ENCODE results near the gene GET4. TPM values are rescaled to one million over a fixed set of nuclear protein-coding genes. Genes with fewer than 3 reads are reported as not detected.
"Not testable (repeated sequence)": the region's sequence is repeated elsewhere in the genome, so short reads cannot be mapped to it uniquely, and the experiment has no call there.

GET4 gene
- total RNA-seq, 1 donor from 2014 or later = 21.6 TPM

DNA sequence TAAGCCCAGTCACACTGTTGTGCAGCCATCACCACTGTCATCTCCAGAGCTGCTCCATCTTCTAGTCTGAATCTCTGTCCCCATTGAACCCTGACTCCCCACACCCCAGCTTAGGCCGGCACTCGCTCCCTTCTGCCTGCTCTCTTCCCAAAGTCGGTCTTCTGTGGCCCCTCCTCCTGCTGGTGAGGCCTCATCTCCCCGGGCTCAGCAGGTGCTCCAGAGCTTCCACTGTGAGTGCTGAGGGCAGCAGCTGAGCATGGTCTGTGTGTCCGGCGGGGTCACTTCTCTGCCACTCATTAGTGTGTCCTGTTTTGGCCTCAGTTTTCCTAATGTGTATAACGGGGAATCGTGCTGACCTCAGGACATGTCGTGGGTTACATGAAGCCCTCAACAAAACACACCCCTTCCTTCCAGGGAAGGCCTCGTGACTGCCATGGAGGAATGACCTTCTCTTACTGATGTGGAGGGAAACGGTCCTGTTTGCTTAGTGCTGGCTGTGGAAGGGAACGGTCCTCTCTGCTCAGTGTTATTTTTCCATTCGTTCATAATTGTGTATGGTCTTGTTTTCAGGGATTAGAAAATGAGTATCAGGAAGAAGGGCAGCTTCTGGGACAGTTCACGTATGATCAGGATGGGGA, 4.3 kb upstream of the GET4 start:
- ATAC-seq = no peak

DNA sequence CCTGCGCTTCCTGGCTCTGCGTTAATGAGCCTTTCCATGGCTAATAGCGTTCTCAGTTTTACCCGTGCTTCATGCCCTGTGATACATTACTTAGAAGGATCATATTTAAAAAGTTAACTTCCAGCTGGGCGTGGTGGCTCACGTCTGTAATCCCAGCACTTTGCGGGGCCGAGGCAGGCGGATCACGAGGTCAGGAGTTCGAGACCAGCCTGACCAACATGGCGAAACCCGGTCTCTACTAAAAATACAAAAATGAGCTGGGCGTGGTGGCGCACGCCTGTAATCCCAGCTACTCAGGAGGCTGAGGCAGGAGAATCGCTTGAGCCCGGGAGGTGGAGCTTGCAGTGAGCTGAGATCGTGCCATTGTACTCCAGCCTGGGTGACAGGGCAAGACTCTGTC, 3.7 kb upstream of the GET4 start:
- not testable (repeated sequence) for ATAC-seq

DNA sequence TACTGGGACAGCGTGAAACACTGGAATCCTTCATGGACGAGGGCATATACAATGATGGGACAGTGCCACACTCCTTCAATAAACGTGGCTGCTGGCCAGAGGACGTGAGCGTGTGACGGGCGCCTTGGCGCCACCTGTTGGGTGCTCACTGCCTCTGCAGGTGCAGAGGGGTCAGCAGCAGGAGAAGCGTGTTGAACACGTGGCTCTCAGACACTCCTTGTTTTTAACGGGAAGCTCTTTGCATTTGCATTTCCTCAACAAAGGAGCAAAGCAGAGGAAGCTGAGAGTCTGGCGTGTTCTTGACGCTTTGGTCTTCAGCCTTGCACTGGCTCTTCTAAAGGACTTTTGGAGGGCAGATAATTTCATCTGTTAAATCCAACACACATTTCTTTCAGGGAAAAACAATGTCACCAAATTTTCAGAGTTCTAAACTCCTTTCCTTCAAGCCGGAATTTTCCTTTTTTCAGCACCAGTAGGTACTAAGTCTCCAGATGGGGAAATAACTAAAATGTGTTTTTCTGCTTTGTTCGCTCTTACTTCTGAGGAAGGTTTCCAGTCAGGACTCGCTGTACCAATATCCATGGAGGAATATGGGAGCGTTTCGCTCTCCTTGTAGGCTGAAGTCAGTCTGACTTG, 2.9 kb upstream of the GET4 start:
- ATAC-seq = peak; percentile 69

DNA sequence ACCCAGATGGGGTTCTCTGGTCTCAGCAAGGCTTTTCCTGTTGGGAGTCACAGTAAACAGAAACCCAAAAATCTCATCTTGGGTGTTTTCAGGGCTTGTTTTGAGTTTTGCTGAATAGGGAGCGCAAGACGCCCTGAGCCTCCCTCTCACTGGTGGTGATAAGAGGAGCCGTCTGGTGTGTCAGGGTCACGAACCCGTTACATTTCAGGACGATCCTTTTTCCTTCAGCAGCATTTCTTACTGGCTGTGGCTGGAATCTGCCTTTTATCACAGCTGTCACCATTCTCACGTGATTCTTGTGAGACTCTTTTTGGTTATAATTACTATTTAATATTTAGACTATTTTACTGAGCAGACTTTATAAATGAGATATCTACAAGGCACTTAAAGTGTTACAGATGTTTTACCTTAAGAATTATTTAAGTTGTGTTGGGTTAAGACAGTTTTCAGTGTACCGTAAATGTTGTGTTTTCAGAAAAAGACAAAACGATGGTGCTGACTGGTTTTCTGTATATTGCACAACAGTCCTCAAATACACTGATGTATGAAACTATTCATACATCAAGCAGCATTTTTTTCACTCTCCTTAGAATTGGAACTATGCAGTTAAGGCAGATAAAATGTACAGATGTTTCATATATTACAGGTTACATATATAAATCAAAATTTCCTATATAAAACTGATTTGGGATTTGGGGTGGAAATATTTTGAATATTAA, 2.2 kb upstream of the GET4 start:
- no peak for ATAC-seq

DNA sequence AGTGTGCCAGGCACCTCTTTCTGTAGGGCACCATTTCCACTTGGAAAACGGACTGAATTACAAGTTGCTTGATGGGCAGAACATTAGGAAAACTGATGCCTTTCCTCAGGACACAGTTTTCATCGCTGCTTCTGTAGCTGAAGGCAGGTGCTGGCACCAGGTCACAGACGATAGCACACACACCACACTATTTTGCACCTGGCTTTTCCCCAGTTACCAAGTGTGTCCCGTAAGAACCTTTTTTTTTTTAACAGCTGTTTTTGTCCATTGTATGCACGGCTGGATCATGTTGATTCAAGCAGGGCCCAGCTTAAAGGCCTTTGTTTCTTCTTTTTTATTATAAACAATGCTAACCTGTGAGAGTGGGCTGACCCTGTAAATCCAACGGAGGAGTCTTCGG, 1.3 kb upstream of the GET4 start:
- no peak for ATAC-seq

DNA sequence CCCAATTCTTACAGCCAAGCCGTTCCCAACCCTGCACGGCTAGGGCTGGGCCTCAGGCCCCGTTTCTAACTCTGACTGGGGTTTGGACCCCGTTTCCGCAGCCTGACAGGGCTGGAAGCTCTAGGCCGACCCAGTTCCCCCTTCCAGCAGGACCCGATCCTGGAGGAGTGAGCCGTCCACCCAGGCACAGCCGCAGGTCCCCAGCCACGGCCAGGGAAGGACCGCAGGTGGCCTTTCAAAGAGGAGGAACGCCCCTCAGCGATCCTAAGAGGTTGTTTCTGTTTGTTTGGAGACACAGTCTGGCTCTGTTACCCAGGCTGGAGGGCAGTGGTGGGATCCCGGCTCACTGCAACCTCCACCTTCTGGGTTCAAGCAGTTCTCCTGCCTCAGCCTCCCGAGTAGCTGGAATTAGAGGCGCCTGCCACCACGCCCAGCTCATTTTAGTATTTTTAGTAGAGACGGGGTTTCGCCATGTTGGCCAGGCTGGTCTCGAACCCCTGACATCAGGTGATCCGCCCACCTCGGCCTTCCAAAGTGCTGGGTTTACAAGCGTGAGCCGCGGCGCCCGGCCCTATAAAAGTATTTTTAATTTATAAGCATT, 778 bp upstream of the GET4 start:
- no peak for ATAC-seq

DNA sequence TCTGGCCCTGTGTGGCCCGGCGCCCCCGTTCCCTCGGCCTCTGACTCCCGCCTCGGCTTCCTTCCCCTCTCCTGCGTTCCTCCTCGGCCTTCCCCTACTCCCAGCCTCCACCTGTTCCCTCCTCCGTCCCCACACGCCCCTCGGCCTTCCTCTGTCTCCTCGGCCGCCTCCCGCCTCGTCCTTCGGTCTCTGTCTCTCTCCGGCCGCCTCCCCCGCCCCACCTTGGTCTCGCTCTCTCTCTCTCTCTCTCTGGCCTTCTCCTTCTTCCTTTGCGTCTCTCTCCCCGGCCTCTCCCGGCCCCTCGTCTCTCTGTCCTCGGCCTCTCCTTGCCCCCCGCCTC, 588 bp downstream of the GET4 start:
- ATAC-seq = peak; percentile 5

DNA sequence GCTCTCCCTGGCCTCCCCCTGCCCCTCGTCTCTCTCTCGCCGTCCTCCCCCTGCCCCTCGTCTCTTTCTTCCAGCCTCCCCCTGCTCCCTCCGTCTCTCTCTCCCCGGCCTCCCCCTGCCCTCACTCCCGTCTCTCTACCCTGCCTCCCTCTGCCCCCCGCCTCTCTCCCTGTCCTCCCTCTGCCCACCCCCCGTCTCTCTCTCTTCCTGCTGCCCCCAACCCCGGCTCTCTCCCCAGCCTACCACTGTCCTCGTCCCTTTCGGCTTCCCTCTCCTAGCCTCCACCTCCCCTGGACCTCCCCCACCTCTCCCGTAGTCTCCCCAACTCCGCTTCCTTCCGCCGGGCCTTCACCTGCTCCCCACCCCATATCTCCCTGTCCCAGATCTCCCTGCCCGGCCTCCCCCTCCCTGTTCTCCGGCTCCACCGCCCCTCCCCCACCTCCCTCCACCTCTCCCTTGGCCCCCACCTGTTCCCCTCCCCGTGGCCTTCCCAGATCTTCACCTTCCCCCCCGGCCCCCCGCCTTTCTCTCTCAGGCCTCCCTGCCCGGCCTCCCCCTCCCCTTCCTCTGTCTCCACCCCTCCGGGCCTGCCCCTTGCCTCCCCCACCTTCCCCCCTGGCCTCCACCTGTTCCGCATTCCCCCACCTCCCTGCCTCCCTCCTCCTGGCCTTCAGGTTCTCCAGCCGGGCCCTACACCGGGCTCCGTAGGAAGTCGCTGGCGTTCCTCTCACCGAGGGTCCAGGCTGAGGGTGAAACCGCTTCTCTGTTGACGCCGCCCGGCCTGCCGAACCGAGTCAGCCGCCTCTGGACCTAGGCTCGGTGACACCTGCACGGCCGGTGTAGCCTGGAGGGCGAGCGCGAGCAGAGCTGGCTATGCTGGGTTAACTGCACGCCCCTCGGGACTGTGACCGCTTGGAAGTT, 1.2 kb downstream of the GET4 start:
- ATAC-seq = peak; percentile 0

DNA sequence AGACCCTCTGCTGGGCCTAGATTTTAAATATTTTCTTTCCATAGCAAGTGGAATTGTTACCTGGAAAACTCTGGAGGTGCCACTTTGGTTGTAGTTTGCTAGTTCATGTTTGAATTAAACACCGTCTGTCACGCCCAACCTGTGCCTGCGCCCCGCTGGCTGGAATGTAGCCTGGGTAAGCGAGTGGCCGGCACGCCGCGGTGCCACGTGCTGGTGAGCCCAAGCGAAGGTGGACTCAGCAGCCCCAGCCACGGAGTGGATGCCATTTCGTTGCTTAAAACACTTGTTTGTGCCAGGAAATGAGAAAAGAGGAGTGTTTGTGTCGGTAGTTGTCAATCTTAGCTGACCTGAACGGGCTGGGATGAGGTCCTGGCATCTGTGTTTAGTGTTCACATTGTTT, 2.7 kb downstream of the GET4 start:
- ATAC-seq = no peak

DNA sequence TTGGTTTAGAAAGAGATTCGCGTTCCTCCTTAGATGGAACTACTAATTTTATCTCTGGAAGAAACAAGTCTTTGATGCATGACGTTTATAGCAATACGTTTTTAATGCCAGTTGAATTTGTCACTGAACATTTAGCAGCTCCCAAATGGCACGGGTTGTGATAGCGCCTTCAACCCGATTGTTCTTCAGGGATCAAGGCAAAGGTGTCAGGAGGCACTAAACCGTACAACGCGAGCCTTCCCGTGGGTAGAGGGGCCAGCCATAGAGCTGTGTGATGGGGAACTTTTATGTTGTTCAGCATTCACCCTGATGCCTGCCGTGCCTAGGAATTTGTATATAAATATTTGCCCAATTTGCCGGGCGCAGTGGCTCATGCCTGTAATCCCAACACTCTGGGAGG, 3.4 kb downstream of the GET4 start:
- ATAC-seq = no peak

DNA sequence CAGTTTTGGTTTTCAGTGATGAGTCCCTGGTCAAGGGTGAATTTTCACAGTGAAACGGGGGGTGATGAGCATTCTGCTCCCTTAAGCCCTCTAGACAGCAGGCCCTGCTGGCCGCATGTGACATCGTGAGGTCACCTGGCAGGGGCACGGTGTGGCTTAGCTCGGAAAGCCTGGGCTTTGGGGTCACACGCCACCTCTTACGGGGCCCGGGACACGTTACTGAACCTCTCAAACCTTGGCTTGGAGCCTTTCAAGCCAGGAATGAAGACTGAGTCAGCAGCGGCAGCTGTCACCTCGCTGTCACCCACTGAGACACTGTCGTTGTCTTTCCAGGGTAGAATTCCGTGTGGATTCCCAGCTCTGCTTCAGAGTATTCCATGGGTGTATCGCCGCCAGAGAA, 4.1 kb downstream of the GET4 start:
- ATAC-seq = no peak

DNA sequence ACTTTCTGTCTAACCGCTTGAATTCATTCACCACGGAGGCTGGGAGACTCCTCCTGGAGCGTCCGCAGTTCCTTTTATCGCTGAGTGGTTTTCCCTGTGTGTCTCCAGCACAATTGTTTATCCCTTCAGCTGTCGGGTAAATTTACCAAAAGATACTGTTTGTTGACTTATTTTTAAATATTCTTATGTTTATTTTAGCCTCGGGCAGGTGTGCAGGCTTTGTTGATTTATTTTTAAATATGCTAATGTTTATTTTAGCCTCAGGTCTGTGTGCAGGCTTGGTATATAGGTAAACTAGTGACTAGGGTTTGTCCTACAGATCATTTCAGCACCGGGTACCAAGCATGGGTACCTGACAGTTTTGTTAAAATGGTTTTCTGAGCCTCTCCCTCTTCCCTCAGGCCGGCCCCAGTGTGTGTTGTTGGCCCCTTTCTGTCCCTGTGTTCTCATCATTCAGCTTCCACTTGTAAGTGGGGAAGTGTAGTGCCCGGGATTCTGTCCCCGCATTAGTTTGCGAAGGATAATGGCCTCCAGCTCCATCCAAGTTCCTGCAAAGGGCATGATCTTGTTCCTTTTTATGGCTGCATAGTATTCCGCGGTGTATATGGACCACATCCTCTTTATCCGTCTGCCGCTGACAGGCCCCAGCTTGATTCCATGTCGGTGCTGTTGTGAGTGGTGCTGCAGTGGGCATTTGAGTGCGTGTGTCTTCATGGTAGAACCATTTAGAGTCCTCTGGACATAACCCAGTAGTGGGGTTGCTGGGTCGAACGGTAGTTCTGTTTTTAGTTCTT, 5.3 kb downstream of the GET4 start:
- ATAC-seq = no peak

DNA sequence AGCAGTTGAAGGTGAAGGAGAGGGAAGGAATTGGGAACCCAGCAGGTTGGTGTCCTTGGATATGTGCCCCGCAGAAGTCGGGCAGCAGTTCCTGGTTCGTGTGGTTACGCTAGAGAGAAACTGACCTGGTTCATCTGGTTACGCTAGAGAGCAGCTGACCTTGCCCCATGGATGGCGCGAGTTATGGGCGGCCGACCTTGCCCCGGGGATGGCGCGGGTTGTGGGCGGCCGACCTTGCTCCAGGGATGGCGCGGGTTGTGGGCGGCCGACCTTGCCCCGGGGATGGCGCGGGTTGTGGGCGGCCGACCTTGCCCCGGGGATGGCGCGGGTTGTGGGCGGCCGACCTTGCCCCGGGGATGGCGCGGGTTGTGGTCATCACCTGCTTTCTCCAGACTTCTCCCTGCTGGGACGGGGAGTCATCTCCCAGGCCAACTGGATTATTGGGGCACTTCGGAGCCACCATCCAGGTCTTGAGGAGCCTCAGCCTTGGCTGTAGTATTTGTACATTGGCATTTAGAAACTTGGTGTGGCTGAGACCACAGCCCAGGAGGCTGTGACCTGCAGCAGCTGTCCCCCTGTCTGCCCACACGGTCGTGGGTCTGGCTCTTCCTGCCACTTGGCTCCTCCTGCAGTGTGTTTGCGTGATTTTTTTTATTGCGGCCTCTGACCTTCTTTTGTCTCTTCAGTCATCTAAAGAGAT, 6.1 kb downstream of the GET4 start:
- ATAC-seq = no peak

DNA sequence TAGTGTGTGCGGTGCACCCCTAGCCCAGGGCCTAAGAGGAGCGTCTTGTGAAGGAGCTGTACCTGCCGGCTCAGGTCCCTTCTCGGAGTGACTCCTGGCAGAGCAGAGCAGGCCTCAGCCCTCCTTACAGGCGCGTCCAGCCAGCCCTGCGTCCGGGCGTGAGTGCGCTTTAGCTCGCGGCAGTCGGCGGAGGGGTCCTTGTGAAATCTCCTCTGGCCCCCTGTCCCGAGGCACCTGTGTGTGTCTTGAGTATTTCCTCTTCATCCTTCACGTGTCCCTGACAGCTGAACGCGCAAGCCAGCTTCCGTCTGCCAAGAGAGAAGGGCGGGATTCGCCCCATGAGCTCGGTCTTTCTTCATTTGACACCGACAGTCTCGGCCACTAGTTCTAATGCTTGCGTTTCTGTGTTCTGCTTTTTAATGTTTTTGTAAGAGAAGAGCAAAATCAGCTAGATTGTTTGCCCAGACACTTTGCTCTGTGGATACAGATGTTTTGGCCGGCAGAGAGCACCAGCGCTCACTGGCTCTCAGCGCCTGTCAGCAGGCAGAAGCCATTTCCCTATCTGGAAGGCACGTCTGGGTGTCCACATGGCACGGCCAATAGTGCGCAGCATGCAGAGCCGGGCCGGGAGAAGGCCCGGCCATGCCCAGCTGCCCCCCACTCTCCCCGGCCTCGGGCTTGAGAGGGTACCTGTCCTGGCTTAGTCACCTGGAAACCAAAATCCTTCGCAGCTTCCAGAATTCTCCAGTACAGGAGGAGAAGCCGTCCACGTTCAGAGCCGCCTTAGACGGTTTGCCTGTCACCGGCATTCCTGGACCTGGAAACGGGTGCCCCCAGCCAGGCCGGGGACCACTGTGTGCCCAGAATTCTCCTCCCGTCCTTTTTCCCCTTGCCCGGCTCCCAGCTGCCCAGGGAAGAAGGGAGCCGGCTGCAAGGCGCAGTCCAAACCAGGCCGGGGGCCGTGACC, 7.0 kb downstream of the GET4 start:
- no peak for ATAC-seq

DNA sequence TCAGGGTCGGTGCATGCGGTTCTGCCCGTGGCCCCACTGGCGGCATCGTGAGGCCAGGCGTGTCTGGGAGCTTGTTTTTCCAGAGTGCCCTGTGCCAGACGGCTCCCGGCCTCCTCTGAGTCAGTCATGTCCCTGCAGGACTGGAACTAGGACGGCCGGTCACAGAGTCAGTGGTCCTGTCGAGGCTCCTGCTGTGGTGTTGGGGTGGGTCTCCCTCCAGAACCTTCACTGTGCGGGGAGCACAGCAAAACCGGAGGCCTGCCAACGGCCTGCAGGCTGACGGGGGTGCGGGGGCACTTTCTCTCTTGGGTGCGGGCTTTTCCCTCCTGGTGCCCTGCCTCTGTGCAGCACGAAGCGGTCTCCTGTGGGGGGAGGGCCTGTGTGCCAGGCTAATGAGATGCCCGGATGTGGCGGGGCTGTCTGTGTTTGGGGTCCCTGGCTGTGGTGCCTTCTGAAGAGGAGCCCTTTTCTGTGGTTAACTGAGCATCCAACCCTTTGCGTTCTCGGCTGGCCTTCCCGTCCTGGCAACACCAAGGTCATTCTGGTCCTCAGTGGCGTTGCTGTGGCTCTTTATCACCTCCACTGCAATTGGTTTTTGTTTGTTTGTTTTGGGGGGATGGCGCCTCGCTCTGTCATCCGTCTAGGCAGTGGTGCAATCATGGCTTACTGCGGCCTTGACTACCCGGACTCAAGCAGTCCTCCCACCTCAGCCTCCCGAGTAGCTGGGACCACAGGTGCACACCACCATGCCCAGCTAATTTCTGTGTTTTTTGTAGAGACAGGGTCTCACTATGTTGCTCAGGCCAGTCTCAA, 8.0 kb downstream of the GET4 start:
- ATAC-seq = peak; percentile 65

DNA sequence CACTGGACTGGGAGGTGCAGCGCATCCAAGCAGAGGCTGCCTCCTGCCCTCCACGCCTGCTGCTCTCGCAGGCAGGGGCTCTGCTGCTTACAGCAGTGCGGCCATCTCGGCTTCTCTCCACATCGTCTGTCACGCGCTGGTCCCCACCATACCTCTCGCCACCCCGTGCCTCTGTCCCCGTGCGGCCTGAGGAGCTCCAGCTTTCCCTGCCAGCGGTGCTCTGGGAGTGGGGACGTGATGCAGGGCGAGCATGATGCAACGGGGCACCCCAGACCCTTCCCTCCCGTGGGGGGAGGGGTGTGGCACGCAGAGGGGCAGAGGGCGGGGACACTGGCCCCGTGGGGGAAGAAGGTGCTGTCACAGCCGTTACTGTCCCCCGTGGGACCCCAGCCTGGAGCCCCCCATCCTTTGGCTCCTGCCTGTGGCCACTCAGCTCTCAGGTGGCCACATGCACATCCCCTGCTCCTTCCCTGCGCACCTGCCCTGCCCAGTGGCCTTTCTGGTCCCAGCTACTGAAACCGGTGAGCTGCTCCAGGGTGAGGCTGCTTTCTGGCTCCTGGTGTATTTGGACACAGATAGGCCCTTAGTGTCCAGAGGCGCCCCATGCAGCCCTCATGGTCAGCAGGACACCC, 9.0 kb downstream of the GET4 start:
- ATAC-seq = no peak

DNA sequence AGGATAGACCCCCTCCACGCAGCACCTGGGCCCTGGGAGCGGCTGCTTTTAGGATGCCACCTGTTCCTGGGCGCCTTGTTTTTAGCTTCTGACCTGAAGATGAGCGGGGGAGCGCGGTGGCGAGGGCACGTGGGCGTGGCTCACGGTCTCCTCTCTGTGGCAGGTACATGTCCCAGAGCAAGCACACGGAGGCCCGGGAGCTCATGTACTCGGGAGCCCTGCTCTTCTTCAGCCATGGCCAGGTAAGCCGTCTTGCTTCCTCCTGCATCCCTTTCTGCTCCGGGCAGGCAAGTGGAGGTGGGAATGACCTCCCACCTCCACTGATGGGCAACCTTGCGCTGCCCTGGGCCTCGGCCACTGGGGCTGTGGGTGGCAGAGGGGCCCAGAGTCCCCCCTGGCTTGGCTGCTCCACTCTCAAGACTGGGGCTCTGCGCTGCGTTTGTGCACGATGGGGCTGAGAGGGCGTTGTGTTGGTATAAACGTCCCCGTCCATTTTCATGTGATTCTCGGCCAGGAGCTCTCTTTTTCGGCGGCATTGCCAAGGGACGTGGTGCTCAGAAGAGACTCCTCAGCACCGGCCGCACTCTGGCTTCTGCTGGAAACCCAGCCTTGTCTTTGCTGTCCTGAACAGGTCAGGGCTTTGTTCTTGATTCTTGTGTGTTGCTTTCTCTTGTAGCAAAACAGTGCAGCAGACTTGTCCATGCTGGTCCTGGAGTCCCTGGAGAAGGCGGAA, 9.7 kb downstream of the GET4 start:
- peak; percentile 43 for ATAC-seq
